H4 (cell line): ENCODE results near the gene SETD2. TPM values are rescaled to one million over a fixed set of nuclear protein-coding genes. Genes with fewer than 3 reads are reported as not detected.
A peak's percentile ranks its signal among the peaks of the same experiment; 100 is the strongest.

ENCODE experiments used
- DNase-seq: peaks from one replicate; pipeline ENCODE4 v3.0.0-alpha.2; 2015; ENCODE audit warnings: low spot score
- total RNA-seq: library from RNA; depleted of rRNA; stranded (reverse); fragments of >200 nt; shearing (Covaris generic); gene quantifications from 2 replicates; pipeline ENCODE4 v1.2.3, GENCODE V29; 2014

Gene SETD2
- total RNA-seq, 1 experiment from 2014 or later, result 9.5 TPM

GRCh38 chr3:46998852-46999515 is 164.9 kb downstream of the SETD2 start:
- no peak for DNase-seq

- DNase-seq, result no peak
Observed at GRCh38 chr3:46998121-46998851, 165.6 kb downstream of the SETD2 start.

GRCh38 chr3:46997453-46998091 is 166.3 kb downstream of the SETD2 start:
- no peak for DNase-seq

GRCh38 chr3:46996689-46997452 is 167.0 kb downstream of the SETD2 start:
- DNase-seq, result no peak

- no peak for DNase-seq
Observed at GRCh38 chr3:46995901-46996562, 167.9 kb downstream of the SETD2 start.

GRCh38 chr3:46994801-46995731 is 168.8 kb downstream of the SETD2 start:
- DNase-seq, result no peak

- no peak for DNase-seq
Observed at GRCh38 chr3:46993986-46994385, 169.9 kb downstream of the SETD2 start.

GRCh38 chr3:46993292-46993691 is 170.6 kb downstream of the SETD2 start:
- no peak for DNase-seq

- DNase-seq, result no peak
Observed at GRCh38 chr3:46992231-46992630, 171.7 kb downstream of the SETD2 start.

- no peak for DNase-seq
Observed at GRCh38 chr3:46991406-46992165, 172.3 kb downstream of the SETD2 start.

- no peak for DNase-seq
Observed at GRCh38 chr3:46990573-46991374, 173.1 kb downstream of the SETD2 start.

GRCh38 chr3:46989146-46989810 is 174.6 kb downstream of the SETD2 start:
- DNase-seq, result no peak

- no peak for DNase-seq
Observed at GRCh38 chr3:46988616-46989015, 175.3 kb downstream of the SETD2 start.

- peak; percentile 68 for DNase-seq
Observed at GRCh38 chr3:46987743-46988401, 176.0 kb downstream of the SETD2 start.

- DNase-seq, result no peak
Observed at GRCh38 chr3:46987319-46987742, 176.6 kb downstream of the SETD2 start.

GRCh38 chr3:46986782-46987310 is 177.1 kb downstream of the SETD2 start:
- DNase-seq, result no peak

GRCh38 chr3:46986055-46986730 is 177.7 kb downstream of the SETD2 start:
- no peak for DNase-seq
